ENCODE measurements around the gene ETV4.

DNA sequence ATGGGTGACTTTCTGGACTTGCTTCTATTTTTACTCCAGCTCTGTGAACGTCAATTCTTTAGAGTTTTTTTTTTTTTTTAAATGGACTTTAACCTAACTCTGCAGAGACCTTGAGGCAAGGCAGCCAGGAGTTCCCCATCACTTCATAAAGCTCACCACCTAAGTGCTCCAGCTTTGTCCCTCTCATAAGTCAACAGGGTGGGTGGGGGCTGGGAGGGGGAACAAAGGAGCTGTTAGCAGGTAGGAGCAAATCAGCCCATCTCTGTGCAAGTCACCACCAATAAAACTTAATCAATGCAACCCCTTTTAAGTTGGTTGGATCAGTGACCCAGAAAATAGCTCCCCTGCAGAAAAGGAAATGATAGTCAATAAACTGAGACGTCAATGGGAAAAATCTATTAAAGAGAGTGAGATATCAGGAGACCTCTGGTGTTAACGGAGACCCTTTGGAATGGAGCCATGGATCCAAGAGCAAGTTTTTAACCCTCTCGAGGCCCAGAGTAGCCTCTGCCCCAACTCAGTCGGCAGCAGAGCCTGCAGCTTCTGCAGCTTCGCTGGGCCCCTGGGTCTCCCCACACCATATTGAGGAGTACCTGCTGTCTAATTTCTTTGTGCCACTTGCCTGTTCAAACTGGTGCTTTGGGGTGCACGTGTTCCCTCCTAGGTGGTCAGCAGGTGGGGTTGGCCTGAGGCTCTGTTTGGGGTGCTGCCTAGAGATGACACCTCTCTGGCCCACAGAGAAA is 27.6 kb upstream of the ETV4 start:
- TF ChIP-seq EZH2 (IDR thresholded peaks at IDR 0.05; ENCODE audit: borderline replicate concordance) (no peak), EZH2phosphoT487 (IDR thresholded peaks at IDR 0.05; ENCODE audit: low read depth, severe bottlenecking, unreplicated experiment) (no peak)
- TF ChIP-seq, protein P1, sequence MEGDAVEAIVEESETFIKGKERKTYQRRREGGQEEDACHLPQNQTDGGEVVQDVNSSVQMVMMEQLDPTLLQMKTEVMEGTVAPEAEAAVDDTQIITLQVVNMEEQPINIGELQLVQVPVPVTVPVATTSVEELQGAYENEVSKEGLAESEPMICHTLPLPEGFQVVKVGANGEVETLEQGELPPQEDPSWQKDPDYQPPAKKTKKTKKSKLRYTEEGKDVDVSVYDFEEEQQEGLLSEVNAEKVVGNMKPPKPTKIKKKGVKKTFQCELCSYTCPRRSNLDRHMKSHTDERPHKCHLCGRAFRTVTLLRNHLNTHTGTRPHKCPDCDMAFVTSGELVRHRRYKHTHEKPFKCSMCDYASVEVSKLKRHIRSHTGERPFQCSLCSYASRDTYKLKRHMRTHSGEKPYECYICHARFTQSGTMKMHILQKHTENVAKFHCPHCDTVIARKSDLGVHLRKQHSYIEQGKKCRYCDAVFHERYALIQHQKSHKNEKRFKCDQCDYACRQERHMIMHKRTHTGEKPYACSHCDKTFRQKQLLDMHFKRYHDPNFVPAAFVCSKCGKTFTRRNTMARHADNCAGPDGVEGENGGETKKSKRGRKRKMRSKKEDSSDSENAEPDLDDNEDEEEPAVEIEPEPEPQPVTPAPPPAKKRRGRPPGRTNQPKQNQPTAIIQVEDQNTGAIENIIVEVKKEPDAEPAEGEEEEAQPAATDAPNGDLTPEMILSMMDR (IDR thresholded peaks at IDR 0.05; ENCODE audit: poor library complexity) = no peak
